DMS 273 treated with DMSO at 0.1 percent for 48 hours (cell line): ENCODE results near the gene PRKCSH.
"Not testable (repeated sequence)": the region's sequence is repeated elsewhere in the genome, so short reads cannot be mapped to it uniquely, and the experiment has no call there.

Experiments used
- DNase-seq: peaks from one replicate; lab custom pipeline; 2025; lab: John Stamatoyannopoulos, UW

The PRKCSH gene

DNA sequence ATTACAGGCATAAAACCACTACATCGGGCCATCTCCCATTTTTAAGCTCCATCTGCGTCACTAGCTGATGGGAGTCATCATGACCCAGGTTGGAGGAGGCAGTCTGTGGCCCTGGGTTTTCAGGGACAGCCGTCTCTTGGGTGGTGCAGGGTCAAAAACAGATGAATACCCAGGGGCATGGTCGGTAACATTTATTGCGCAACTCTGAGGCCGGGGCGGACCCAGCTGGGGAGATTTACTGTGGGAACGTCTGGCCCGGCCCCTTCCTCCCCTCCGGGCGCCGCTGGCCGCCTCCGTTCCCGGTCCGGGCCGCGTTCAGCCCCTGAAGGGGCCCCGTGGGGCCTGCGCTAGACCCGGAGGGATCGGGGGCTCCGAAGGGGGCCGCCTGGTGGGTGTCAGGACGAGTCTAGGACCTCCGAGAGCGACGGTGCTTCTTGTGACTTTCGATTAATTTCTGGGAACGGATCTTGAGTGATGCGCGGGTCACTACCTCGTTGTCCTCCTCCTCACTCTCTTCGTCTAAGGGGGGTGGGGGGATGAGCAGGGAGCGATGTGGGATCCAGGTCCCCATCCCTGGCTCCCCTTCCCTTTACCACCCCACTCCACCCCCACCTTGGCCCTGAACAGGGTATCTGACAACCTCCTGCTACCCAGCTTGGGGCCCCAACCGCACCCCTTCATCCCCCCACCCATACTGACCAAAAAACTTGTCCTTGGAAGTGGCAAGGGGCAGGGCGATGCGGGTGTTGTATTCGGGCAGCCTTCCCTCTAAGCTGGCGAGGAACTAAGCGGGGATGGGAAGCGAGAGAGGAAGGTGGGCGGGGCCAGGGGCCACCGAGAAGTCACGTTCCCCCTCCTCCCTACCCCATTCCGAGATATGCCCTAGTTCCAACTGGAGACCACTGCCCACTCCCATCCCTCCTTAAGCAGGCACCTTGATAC is 14.7 kb upstream of the PRKCSH start:
- DNase-seq: no peak

DNA sequence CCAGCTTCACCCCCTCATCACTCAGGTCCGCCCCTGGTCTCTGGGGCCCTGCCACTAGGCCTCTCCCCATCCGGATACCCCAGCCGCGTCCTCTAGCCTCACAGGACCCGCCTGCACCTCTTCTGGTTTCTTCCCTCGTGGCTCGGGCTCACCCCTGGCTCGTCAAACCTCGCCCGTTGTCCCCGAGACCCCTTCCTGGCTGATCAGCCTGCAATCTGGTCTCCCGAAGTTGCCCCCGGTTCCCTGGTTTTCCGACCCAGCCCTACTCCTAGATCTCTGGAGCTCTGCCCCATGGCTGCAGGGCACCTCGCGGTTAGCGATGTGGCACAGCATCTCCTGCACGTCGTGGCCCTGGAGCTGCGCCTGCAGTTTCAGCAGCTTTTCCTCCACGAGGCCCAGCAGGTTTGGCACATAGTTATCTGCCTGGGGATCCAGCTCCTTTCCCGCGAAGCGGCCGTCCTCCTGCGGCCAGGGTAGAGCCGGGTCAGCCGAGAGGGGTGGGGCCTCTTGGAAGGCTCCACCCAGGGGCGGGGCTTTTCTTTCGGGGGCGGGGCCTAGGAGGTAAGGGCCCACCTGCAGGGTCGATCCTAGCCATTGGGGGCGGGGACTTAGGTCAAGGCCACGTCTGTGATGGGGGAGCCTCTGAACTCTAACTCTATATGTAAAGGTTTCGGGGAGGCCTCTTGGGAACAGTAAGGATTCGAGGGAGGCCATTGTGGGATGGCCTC is 13.9 kb upstream of the PRKCSH start:
- no peak for DNase-seq

DNA sequence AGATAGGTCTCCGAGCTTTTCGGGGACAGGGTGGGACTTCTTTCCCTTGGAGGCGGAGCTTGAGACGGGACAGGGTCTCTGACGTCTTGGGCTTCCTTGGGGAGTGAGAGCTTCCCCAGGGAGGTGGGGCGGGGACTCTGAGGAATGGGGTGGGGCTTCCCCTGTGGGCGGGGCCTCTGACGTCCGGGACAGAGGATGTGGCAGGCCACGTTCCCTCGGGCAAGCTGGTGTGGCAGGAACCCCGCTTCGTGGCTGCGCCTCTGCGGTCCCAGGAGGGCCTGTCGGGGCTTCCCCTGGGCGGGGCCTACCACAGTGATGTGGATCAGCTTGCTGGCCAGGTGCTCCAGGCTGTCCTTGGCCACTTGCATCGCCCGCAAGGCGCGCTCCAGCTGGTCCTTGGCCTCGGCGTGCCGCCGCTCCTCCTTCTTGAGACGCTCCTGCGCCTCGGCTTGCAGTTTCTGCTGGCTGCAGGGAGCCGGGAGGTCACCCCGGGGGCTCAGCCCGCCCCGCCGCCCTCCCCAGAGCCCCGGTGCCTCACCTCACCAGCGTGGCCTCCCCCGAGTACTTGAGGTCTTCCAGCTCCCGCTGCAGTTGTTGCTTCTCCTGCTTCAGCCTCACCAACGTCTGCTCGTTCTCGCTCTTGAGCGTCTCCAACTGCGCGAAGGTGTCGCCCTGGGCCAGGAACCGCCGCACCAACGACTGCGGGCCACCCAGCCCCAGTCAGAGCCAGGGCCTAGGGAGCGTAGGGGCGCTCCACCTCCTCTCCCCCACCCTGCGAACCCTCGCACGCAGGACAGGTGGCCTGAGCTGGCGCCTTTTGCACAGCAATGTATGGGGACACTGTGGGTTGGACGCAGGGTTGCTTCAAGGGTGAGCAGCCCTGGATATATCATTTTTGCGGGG is 13.0 kb upstream of the PRKCSH start:
- DNase-seq: no peak

DNA sequence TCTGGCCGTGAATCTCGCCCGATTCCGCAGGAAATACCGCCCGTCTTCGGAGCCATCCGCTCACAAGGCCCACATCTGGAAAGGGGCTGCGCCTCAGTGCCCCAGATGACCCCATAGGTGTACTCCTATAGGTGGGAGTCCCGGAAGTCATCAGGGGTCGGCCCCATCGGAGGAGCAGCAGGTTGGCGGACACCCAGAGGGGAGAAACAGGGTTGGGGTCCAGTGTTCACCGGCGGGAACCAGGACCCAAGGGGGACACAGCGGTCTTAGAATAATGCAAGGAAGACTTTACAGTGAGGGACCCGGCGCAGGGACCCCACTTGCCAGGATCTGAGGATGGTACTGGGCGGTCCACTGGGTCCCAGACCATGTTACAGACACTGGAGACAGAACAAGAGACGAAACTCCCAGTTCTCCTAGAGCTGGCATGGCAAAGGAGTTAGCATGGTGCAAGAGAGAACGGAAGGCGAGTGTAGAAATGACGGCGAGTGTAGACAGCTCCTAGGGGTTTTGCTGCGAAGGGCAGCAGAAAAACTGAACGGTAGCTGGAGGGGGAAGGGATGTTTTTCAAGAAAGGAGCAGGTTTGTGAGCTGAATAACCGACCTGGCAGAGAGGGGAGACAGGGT is 12.2 kb upstream of the PRKCSH start:
- DNase-seq: no peak

DNA sequence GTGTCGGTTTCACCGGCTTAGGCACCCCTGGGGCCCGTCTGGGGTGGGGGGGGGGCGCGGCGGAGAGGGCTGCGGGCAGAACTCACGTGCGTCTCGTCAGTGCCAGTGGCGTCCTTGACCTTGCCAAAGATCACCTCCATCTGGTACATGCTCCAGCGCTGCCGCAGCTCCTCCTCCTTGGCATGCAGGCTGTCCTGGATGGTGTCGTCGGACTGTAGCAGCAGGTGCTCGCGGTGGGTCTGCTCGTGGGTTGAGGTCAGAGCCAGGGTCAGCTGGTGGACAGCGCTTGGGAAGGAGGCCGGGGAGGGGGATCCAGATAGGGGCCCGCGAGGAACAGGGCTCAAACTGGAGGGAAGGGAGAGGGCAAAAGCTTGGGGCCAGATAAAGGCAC is 11.6 kb upstream of the PRKCSH start:
- DNase-seq: no peak

DNA sequence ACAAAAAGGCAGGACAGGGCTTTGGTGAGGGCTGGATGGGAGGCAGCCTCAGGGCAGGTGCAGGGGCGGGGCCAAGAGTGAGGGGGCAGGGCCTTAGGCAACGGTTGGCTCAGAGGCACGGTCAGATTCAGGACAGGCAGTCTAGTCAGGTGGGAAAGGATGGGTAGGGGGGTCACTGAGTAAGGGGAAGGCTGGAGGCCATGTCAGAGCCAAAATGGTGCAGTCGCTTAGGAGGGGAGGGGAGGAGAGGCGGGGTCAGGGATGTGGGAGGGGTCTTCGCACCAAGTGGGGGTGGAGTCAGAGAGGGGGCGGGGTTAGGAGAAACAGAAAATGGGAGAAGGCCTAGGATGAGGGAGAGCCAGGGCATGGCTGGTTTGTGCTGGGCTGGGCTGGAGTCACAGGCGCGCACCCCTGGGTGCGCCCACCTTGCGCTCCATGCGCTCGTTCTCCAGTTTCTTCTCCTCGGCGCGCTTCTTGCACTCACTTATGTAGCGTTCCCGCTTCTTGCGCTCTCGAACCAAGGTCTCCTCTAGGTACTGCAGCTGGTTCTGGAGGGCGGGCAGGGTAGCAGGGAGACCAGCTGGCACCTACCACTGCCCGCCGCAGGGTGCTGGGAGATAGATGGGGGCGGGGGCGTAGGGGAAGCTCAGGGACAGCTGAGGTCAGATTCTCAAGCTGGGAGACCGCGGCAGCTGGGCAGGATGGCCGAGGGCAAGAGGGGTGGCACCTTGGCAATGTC is 9.5 kb upstream of the PRKCSH start:
- DNase-seq: no peak

DNA sequence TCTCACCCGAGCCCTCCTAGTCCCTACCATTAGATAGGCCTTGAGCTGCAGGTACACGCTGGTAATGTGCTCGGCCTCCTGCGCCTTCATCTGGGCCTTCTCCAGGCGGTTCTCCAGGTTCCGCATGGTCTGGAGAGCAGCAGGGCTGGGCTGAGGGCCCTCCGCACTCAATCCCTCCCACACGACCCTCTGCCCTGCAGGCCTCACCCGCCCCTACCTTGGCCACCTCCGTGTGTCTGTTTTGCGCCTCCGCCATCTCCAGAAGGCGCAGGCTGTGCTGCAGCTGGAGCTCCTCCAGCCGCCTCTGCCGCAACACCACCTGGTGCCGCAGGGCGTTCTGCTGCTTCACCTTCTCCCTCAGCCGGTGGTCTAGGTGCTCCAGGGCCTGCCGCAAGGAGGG is 8.8 kb upstream of the PRKCSH start:
- no peak for DNase-seq

DNA sequence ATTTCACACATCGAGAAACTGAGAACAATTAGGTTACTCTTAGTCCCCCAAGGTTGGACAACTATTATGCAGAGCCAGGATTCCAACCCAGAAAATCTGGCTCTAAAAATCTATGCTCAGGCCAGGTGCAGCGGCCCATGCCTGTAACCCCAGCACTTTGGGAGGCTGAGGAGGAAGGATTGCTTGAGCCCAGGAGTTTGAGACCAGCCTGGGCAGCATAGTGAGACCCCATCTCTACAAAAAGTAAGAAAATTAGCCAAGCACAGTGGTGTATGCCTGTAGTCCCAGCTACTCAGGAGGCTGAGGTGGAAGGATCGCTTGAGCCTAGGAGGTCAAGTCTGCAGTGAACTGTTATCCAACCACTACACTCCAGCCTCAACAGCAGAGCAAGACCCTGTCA is 1.9 kb upstream of the PRKCSH start:
- not testable (repeated sequence) for DNase-seq

DNA sequence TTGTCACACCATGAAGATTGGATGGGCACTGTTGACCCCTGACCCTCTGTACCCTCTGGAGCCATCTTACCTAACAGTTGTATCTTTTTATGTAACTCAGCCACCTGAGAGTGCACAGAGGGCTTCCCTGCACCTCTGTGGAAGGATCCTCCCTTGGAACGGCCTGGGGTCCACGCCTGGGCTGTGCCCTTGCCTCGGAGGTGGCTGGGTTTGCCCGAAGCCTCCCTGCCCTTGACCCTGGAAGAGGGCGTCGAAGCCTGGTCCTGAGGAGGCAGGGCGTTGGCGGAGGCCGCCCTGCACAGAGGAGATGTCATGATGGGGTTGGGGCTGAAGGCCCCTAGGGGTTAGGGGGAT is 755 bp upstream of the PRKCSH start:
- no peak for DNase-seq

DNA sequence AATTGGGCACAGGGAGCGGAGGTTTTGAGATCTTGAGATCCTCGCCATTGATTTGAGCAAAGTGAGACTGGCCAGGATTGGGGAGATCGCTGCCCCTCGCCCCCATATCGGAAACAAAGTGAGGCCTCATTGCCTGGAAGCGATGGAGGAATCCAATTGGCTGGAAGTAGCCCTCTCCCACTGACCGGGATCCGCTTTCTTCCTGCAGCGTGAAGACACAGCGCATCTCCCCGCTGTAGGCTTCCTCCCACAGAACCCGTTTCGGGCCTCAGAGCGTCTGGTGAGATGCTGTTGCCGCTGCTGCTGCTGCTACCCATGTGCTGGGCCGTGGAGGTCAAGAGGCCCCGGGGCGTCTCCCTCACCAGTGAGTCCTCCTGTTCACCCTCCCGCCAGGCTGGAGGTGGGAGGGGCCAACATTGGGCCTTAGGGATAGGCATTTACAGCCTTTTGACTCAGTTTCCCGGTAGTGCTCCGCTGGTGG is 438 bp downstream of the PRKCSH start:
- no peak for DNase-seq

DNA sequence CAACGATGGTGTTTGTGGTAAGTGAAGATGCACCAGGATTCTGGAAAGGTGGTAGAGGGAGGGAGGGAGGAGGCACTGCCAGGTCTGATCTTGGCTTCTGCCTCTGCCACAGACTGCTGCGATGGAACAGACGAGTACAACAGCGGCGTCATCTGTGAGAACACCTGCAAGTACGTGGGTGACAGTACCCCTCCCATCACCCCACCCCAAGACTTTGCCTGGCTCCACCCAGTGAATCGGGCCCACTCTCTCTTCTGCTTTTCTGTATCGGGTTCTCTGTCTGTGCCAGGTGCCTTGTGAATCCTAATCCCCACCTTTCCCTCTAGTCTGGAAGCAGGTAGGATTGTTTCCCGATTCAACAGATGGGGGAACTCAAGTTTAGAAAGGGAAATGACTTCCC is 2.5 kb downstream of the PRKCSH start:
- no peak for DNase-seq

DNA sequence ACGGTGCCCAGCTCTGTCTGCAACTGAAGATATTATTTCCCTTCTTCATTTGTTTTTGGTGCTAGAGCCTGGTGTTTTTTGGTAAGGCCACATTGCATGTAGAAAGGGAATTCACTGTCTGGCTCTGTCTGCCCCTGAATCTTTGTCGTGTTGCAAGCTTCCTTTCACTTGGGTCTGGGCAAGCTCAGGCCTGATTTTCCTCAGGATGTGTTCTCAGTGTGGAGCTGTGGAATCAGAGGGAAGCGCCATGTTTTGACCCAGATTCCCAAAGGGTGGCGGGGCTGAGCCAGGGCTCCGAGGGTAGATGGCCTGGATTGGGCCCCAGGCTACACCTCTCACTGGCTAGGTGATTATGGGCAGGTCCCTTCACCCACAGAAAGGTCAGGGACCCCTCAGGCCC is 8.6 kb downstream of the PRKCSH start:
- no peak for DNase-seq

DNA sequence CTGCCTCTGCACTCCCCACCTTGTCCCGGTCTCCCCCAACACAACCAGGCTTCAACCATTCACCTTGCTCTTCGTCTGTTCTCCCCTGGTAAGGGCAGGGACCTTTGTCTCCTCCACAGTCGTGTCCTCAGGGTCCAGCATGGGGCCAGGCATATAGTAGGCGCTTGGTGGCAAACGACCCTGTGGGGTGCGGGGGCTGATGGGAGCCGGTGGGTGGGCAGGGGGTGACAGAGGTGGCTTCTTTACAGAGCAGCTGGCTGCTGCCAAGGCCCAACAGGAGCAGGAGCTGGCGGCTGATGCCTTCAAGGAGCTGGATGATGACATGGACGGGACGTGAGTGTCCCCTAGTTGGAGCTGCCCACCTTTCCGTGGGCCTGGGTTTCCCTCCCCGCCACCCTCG is 9.7 kb downstream of the PRKCSH start:
- DNase-seq: no peak

DNA sequence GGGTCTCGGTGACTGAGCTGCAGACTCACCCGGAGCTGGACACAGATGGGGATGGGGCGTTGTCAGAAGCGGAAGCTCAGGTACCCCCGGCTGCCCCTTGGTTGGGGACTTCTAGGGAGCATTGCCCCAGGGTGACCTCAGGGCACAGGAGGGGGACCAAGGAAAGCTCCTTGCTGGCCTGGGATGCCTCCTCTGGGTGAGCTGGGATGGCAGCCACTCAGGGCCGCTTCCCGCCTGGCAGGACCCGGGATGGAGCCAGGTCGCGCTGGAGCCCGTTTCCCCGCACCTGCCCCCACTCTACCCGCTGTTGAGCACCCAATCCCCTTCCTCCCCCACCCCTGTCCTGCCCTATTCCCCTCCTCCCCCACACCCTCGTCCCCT is 10.8 kb downstream of the PRKCSH start:
- DNase-seq: no peak

DNA sequence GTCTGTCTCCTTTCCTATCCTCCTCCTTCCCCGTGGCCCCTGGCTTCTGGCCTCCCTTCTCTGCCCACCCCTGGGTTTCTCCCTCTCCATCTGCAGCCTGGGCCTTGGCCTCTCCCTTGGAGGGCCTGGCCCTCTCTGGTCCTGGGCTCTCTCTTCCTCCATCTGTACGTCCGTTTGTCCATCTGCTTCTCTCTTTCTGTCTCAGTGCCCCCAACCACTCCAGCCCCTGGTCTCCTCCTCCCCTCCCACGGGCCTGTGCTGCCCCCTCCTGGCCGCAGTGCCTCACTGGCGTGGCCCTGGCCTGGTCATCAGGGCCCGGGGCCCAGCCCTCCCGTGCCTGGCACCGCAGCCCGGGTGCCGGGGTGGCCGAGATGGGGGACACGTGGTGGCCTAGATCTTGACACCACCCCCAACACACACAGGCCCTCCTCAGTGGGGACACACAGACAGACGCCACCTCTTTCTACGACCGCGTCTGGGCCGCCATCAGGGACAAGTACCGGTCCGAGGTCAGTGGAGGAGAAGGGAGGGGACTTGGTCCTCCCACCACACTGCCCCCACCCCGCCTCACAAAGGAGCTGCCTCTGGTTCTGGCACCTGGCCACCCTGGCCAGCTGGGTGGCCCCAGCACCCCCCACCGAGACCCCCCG is 11.3 kb downstream of the PRKCSH start:
- DNase-seq: no peak

DNA sequence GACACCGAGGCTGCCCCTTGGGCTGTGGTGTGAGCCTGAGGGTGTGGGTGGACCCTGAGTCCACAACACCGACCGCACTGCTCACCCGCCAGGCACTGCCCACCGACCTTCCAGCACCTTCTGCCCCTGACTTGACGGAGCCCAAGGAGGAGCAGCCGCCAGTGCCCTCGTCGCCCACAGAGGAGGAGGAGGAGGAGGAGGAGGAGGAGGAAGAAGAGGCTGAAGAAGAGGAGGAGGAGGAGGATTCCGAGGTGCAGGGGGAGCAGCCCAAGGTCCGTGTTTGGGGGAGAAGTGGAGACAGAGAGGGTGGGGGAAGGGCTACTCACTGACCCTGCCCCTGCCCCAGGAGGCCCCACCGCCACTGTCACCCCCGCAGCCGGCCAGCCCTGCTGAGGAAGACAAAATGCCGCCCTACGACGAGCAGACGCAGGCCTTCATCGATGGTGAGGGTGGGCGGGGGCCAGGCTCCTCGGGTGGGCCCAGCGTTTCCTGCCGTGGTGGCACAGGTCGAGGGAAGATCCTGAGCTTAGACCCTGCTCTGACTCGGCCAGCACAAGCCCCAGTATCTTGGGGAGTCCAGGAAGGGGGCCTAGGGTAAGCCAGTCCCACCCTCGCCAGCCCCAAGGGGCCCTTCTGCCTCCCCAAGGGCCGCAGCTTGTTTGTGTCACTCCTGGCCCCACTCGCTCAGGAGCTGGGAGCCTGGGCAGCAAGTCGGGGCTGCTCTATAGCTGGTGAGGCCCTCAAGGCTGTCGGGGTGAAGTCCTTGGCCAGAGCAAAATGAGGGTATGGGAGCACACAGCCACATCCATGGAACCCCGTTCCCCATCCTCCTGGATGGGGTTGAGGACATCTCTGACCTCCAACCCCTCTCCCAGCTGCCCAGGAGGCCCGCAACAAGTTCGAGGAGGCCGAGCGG is 12.2 kb downstream of the PRKCSH start:
- no peak for DNase-seq

DNA sequence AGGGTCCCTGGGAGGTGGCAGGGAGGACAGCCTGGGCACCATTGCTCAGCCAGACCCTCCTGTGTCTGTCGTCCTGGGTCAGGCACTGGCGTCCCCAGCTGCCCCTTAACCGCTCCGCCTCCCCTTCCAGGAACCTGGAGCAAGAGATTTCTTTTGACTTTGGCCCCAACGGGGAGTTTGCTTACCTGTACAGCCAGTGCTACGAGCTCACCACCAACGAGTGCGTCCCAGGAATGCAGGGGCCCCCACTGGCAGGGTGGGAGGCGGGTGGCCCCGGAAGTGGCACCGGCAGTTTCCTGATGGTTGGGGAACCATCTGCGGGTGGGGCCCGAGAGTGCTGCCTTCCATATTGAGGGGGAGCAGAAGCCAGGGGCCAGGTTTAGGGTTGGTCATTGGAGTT is 13.0 kb downstream of the PRKCSH start:
- no peak for DNase-seq

DNA sequence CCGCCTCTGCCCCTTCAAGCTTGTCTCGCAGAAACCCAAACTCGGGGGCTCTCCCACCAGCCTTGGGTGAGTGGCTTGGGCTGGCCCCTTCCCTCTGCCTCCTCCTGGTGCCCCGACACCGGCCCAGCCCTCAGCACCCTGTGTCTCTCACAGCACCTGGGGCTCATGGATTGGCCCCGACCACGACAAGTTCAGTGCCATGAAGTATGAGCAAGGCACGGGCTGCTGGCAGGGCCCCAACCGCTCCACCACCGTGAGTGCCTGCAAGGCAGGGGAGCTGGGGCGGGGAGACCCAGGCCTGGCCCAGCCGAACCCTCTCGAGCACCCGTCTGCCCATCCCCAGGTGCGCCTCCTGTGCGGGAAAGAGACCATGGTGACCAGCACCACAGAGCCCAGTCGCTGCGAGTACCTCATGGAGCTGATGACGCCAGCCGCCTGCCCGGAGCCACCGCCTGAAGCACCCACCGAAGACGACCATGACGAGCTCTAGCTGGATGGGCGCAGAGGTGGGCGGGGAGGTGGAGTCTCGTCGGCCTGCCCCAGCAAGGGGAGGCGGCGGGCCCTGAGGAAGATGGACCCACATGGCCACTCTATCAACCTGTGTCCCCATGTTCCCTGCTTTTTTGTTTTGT is 13.6 kb downstream of the PRKCSH start:
- DNase-seq: no peak
